ENCODE data around the gene MRPL50. TPM values are rescaled to one million over a fixed set of nuclear protein-coding genes. Genes with fewer than 3 reads are reported as not detected.

Gene MRPL50
- 9.4 and 10.7 TPM in 2 replicates for total RNA-seq

GRCh38 chr9:101398068-101398929, at the start of gene MRPL50, which contains the start of gene ZNF189:
Gene MRPL50 (minus strand): TSS chr9:101398618. CDS start chr9:101398592, 26 bp downstream.
Gene ZNF189 (plus strand): TSS chr9:101398851. CDS start chr9:101399157, 306 bp downstream.

DNA sequence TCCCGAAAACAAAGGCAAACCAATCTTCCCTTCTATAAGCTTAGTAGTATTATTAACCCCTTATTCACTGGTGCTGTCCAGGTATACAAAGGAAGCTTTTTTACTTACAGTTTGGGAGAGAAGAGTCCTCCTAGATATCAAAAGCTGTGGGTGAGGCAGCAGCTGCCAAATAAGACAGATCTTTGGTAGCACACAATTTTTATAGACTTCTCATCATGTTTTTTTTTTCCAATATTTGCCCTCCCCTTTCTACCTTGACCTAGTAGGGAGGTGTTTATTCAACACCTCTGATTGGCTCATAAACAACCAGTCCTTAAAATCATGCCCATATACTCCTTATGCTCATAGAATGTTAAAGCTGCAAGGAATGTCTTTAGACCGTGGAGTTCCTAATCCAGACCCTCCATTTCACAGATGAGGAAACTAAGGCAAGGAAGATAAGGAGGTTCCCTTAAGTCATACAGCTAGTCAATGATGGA, 37.2 kb upstream of the MRPL50 start, which contains the start of gene ALDOB:
TSS of gene ALDOB (minus strand) at position 174 of the 479 bp plus-strand sequence. CDS start 4,887 bp downstream, outside the sequence.

GRCh38 chr9:101384873-101385536, 13.4 kb downstream of the MRPL50 start, which contains the start of gene BAAT:
Gene BAAT (minus strand): TSS chr9:101385006. CDS start chr9:101371404, 13,602 bp downstream.

Other genes with a start within 250 kb of the MRPL50 start
- gene BAAT, start 13.6 kb downstream of the MRPL50 start, total RNA-seq: not detected in 2 replicates
- gene ZNF189, start 233 bp upstream of the MRPL50 start, total RNA-seq: 8.9 and 10.5 TPM in 2 replicates
- not detected in 2 replicates for gene ALDOB, start 37.2 kb upstream of the MRPL50 start, total RNA-seq
- 14.1 and 18.3 TPM in 2 replicates for gene RNF20, start 135.2 kb upstream of the MRPL50 start, total RNA-seq
- not detected in 2 replicates for gene PPP3R2, start 196.4 kb upstream of the MRPL50 start, total RNA-seq